Stimulated activated CD4-positive, alpha-beta T cell treated with anti-CD3 and anti-CD28 coated beads, Interleukin-2, amount 100 ng/mL, for 24 hours (primary cell): ENCODE results near the gene PSMB5.

Experiments
- DNase-seq, 2 donors: peaks; one replicate each; pipeline ENCODE4 v3.0.0-alpha.2; 2020

Gene PSMB5

DNA sequence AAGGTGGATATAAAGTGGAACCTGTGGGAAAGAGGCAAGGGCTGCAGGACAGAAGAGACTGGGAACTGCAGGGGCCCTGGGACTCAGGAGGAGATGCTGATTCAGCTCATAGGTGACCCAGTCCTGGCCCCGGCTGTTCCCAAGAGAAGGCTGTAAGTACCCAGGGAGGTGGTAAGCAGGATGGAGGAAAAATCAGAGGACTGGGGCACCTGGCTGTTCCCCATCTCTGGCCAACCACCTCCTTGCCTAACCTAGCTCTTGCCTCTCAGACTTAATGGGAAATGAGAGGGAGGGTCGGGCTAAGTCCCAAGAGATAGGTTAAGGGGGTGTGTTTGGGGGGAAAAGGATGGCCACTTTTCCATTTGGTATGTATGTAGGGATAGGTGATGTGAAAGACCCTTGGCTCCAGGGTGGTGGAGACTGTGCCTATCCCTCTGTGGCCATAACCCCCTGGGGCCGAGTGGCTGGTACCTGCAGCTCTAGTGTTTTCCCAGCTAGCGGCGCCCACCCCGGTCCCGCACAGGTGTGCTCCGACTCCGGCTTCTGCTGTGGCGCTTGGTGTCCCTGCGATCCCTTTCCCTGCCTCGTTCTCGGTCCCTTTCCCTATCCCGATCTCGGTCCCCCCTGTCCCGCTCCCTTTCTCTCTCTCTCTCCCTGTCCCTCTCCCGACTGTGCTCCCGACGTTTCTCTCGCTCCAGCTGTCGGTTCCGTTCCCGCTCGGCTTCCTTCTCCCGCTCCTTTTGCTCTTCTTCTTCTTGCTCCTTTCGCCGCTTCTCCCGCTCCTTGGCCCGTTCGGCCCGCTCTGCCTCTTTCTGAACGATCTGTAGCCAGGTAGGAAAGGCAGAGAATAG, 24.2 kb upstream of the PSMB5 start:
- DNase-seq = no peak

DNA sequence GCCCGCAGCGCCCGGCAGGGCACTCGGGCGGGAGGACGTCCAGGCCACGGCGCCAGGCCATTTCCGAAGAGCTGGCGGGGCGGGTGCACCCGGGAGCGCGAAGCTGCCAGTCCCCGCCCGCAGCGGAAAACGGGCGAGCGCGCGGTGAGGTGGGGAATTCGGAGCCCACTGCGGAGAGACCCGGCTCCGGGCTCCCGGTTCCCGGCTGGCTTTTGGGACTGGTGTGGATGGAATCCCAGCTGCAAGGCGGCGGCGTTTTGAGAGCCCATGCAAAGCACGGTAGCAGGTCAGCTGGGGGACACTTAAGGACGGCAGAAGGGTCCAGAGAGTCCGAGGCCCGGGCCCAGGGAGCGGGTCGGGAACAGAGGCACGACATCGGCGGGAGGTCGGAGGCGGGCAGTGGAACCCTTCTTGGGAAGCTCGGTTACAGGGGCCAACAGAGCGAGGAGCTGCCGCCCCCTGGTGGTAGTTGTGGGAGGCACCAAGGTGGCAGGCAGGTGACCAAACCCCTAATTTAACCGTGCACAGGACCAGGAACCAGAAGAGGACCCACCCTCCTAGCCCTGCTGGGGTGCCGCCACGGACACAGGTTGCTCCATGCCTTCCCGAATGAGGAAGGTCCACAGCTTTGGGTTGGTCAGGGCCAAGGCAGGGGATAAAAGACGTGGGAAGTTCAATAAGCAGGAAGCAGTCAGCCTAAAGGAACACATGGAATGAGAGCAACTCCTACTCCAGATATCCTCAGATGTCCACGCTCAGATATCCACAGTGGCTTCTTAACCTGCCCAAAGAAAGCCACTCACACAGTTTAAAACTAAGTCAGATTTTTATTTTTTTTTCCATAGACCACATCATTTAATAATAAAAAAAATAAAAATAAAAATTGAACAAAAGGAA, 23.3 kb upstream of the PSMB5 start:
- DNase-seq = peak; percentile 92

DNA sequence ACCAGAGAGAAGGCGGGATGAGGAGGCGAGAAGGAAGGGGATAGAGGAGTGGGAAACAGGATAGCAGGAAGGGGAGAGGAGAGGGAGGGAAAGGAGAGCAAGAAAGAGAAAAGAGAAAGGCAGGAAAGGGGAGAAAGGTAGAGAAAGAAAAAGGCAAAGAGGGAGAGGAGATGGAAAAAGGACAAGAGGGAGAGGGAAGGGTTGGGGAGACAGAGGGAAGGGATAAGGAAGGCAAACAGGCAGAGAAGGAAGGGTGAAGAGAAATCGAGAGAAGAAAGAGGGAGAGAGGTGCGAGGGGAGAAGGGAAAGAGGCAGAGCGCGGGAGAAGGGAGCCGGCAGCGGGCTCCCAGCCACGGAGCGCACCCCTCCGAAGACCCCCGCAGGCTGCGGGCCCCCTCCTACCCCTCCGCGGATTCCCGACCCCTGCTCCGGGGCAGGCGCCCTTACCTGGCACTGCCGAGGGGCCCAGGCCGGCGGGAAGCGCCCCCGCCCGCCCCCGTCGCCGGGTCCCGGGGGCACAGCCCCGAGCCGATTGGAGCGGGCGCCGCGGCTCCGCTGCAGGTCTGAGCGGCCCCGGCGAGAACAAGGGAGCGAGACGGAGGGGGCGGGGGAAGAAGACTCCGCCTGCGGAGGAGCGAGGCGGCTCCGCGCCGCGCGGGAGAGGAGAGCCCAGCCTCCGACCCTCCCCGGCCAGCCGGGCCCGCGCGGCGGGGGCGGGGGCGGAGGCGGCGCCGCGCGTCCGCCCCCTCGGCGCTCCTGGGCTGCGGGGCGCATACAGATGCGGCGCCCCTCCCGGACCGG, 22.5 kb upstream of the PSMB5 start, which contains the start of gene CDH24:
CDH24 (minus strand) TSS at position 565 of the 801 bp plus-strand sequence. CDS start 1,787 bp downstream, outside the sequence.
- DNase-seq = peak; percentile 69 to 78

DNA sequence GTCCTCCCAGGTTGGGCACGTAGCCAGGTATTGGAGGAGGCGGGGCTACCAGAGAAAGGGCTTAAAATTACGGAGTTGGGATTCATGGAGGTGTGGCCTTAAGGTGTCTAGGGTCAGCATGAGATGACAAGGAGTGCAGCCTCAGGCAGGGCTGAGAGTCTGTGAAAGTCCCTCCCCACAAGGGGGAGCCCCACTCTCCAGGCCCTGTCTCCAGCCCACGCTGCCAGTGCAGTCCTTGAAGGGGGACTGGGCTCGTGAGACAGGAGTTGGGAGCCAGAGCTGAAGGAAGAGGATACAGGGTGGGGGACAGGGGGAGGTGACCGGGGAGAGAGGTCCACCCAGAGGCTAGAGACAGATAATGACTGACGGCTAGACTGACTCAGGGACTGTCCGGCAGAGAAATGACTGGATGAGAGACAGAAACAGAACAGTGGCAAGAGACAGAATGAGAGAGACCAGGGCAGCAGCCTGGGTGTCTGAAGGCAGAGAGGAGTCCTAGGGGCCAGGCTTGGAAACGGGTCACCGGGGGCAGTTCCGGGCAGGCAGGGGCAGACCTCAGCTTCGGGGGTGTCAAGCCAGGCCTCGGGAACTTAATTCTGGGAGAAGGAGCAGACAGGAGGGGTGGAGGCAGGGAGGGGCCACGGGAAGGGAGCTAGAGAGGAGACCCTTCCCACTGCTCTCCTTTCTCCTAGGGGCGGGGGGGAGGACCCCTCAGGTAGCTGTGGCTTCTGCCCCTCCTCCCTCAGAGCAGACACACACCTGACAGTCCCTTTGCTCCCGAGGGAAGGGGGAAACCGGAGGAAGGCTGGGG, 21.6 kb upstream of the PSMB5 start:
- peak; percentile 72 to 74 for DNase-seq

DNA sequence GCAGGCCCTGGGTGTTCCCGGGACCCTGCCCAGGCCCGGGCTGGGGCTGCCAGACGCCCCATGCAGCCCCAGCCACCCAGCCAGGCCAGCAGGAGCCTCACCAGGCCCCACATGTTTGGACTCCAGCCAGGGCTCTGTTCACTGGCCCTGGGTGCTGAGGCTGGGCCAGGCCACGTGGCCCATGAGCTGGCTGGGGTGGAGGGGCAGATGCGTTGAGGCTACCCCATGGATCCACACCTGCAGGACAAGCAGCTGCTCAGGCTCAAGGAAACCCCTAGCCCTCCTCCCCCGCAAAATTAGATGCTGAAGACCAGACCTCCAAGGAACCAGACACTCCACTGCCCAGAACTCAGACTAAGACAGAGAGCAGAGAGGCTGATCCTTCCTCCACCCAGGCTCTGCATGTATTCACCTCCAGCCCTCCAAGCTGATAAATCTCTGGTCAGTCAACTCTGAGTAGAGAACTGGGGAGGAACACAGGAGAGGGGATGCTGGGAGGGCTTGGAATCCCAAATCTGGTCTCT, 21.0 kb upstream of the PSMB5 start:
- DNase-seq = no peak

DNA sequence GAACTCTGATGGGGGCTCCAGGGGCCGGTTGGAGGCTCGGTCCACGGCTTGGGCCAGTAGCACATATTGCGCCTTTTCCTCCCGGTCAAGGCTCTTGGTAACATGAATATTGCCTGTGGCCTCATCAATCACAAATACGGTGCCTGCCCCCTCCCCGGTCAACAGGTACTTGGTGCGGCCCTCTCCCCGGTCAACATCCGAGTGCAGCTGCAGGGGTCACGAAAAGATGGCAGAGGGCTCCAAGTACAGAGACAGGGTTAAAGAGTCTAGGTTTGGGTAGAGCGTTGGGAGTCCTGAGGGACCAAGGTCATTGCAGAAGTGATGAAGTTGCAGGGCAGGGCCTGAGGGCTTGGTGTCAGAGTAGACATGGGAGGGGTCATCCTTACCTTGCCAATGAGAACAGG, 20.4 kb upstream of the PSMB5 start:
- no peak for DNase-seq

DNA sequence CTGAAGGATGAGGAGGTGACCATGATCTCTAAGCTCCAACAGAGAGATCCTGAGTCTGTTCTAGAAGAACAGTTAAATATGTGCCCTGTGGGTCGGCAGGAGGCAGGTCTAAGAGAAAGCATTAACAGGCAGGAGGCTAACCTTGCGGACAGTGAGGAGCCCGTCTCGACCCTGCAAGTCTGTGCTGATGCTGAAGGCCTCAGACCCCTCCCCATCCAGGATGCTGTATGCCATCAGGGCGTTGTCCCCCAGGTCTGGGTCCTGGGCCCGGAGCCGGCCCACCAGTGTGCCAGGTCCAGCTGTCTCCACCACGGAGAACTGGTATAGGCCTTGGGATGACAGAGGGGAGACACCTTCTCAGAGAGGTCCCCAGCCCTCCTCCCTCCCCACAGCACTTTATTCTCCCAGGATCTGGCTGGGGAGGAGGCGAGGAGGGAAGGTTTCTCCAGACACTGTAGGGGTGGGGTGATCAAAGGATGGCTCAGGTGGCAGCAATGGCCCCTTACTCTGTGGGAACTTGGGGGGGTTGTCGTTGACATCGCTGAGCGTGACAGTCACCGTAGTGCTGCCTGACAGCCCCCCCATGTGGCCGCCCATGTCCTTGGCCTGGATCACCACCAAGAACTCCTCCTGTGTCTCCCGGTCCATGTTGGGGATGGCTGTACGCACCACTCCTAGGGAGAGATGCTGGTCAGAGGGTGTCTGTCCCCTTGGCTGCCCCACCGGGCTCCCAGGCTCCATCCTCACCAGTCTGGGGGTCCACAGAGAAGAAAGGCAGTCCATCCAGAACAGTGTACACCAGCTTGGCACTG, 19.5 kb upstream of the PSMB5 start:
- DNase-seq = peak; percentile 38 to 50

DNA sequence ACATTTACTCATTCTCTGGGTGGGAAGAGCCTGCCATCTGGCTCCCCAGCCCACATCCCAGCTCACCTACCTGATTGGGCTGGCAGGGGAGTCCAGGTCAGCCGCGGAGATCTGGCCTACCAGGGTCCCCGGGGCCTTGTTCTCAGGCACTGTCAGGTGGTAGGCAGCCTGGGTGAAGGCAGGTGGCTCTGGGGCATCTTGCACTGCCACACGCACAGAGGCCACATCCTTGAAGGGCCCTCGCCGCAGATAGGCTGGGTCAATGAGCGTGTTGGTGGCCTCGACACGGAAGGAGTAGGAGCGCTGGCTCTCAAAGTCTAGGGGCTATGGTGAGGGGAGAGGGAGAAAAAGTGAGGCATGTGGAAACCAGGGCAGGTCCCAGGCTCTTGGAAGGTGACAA, 18.7 kb upstream of the PSMB5 start:
- DNase-seq = no peak

DNA sequence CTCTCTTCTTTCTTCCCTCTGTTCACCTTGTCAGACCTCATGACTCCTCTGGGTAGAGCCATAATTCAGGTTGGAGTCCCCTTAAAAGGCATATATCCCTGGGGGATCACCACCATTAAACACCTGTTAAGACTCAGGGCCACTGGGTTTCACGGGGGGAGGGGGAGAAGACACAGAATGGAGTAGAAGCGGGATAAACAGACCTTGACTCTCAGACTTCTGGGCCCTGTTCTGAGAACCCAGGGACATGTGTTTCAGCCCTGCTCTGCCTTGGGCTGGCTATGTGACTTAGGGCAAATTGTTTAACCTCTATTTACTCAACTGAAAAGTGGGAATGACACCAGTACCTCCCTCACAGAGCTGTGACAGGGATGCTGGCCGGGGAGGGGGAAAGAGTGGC, 18.0 kb upstream of the PSMB5 start:
- DNase-seq = no peak

DNA sequence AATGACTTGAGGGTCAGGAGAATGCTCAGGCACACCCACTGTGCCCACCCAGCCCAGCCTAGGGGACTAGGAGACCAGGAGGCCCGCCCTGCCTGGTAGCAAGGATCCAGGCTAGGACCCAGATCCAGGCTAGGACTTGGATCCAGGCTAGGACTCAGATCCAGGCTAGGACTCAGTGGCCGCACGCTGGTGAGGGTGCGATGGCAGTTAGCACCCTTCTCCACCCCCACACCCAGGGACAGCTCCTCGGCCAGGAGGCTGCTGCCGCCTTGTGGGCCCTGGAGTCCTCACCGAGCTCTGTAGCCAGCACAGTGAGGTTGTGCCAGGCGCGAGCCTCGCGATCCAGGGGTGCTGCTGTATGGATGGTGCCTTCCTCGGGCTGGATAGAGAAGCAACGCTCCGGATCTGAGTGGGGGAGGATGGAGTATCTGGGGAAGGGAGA, 17.5 kb upstream of the PSMB5 start:
- no peak for DNase-seq

DNA sequence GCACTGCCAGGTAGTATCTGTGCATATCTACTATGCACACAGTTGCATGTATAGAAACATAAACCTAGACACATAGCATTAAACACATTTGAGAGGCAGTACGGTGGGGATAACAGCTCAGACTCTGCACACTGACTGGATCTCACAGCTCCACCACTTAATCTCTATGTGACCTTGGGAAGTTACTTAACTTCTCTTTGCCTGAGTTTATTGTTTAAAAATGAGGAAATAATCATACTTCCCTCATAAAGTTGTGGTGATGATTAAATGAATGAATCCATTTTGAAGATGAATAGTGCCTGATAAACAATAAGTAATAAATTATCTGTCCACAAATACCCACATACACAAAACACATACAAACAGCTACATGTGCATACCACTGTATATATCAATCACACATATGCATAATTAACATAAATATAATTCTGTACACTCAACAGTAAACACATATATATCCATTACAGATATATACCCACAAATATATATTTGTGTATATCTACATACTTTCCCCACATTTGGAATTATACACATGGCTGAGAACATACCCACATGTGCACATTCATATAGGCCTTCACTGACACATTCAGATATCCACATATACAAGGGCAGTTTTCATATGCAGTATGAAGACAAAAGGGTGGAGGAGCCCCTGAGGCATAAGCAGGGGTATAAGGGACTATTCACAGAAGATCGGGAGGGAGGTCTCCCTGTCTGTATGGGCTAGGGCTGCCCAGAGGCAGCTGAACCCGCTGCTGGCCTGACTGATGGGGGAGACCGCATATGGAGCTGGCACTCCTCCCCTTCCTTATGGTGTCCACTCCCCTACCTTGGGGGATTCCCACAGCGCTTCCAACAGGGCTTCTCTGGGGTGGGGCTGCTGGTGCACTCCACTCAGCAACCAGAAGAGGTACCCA, 16.7 kb upstream of the PSMB5 start:
- DNase-seq = no peak

DNA sequence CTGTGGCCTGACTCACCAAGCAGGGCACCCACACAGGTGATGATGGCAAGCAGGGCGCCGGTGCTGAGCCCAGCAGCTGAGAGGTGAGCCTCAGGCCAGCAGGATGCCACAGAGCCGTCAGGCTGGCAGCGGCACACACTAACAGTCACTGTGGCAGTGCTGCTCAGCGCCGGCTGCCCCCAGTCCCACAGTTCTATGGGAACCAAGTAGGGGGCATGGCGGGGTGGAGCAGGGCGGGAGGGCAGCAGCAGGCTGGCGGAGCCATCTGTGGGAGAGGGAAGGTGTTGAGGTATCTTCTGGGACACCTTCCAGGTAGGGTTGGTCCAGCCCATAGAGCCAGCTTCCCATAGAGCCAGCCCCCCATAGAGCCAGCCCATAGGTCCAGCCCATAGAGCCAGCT, 14.3 kb upstream of the PSMB5 start:
- DNase-seq = no peak

DNA sequence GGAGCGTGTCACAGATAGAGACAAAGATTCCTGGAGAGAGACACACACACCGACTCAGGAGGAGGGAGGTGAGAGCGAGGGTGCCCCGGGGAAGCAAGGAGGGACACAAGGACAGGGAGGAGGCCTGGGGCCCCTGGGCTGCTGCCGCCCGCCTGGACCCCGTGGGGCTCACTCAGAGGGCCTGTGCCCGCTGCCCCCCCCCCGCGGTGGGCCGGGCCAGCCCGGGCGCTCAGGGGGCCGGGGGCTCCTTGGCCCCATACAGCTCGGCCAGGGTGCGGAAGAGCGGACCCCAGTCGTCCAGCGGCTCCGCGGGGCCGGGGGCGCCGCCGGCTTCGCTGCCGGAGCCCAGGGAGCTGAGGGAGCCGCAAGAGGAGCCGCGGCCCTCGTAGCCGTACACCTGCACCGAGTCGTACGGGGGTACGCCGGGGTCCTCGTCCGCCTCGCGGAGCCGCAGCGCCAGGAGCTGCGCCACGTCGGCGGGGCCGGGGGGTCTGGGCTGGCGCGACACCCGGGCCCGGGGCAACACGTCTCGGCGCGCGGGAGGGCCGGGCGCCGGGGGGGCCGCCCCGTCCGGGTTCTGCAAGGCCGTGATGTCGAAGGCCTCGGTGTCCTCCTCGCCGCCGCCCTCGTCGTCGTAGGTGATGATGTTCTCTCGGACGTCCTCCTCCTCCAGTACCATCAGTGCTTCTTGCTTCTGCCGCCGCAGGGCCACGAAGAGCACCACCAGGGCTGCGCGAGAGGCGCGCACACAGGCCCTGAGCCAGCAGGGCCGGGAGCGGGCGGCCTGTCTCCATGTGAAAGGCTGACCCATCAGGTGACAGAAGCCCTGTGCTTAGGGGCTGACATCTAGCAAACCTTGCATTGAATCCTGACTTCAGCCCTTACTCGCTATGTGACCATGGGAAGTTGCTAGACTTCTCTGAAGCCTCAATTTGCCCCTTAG, 13.3 kb upstream of the PSMB5 start:
- no peak for DNase-seq

DNA sequence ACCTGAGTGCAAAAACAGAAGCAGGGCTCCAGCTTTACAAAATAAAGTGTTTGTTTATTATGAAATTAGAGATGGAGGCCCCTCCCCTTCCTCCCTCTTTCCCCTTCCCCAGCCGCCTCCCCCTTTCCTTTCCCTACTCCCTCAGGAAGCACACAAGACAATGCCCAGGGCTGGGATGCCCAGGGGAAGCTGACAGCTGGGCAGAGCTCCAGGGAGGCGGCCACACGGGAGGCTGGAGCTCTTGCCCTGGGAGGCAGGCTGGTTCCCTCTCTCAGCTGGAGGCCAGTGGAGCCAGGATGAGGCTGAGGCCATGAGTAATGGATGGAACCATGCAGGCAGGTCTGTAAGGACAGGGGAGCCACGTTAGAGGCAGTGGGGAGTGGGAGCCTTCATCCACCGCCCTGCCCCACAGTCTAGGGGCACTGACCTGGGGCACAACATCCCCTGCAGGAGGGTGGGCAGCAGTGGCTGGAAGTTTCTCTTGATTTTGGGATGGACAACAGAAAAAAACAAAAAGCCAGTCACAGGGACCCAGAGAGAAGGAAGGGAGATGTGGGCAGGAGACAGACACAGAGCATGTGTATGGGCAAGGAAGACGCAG, 12.4 kb upstream of the PSMB5 start:
- DNase-seq = no peak

DNA sequence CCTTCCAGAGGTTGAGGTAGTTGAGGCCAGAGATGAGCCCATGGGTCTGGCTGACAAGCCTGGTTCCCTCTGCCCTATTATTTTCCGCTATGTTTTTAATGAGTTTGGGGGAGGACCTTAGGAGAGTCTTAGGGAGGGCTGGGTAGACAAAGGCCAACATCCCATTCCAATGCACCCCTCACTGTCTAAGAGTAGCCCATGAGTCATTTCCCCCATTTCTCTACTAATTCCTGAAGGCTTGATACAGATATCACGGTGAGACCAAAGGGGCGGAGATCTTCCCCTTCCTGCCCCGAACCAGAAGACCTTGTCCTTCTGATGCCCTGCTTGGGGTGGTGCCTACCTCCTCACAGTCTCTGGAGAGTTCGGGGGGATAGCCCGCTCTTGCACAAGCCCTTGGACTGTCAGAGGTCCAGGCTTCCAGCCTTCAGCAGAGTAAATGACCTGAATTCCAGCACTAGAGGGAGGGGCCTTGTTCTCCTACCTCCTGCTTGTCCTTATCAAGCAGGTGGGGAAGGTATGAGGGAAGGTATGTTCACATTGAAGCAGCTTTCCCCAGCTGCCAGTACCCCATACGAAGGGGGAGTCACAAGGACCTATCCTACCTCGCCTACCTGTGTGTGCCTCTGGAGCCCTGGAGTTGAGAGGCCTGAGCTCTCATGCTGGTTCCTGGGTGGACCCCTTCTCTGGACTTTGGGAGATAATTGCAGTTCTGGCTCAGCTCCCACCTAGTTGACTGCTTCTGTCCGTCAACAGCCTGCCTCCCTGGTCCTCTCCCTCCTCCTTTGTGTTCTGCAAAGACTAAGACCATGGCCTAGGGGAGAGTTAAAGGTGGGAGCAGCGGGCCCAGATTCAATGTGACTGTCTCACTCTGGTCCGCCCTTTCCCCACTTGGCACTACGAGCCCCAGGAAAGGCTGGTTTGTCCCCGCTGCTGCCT, 11.0 kb upstream of the PSMB5 start:
- no peak for DNase-seq

DNA sequence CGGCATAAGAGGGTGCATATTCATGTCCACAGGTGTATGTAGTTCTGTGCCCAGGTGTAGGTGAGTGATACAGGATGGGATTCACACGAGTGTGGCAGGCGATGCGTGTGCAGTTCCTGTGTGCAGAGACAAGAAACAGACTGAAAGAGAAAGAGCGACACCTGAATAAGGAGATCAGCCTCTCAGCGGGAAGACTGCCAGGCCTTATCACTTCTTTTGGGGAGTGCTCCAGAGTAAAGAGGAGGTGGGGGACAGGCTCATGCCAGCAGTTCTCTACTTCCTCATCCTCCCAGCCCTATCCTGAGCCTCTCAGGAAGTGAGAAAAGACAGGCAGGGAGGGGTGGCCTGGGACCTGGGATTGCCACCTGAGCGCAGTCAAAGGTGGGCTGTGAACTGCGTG, 10.1 kb upstream of the PSMB5 start:
- DNase-seq = no peak

DNA sequence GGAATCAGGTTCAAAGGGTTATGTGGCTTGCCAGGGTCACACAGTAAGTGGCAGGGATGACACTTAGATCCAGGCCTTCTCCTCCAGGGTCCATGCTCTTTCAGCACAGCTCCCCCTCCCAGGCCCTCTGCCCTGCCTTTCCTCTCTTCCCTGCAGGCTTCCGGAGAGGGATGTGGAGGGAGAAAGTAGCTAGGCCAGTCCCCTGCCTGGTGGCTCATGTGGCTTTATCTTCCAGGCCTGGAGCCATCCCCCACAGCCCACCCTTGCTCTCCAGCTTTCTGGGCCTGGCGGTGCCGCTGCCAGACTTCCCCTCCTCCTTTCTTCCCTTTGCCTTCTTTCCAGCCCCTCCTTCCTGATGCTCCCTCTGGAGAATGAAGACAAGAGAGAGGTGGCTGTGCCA, 9.1 kb upstream of the PSMB5 start:
- no peak for DNase-seq
